ENCODE measurements around the gene ADCY10. TPM values are rescaled to one million over a fixed set of nuclear protein-coding genes. Genes with fewer than 3 reads are reported as not detected.
"Not testable (repeated sequence)": the region's sequence is repeated elsewhere in the genome, so short reads cannot be mapped to it uniquely, and the experiment has no call there.

ADCY10 gene
- total and polyA plus RNA-seq, 9 of the 15 experiments (the other 6 are each of a cell fraction or from before 2014, with no cell fraction given): 0.08 to 0.86 (median 0.22) TPM

GRCh38 chr1:167869157-167870001, 44.6 kb downstream of the ADCY10 start (continued):
- peak; percentile 97 for TF ChIP-seq CEBPB (tag; IDR thresholded peaks at IDR 0.05)
- 0 out of 2 replicates have a peak, but pooled peaks have one; percentile 13 for TF ChIP-seq POLR2H (tag; IDR thresholded peaks at IDR 0.05; ENCODE audit: low read depth)
- 0 out of 2 replicates have a peak, but pooled peaks have one; percentile 16 for TF ChIP-seq GABPA (tag; conservative IDR thresholded peaks at IDR 0.05; ENCODE audit: low read depth)
- peak; percentile 42; the same call in 1 of the 2 replicates for TF ChIP-seq ATF3 (IDR thresholded peaks at IDR 0.05)
- not testable (repeated sequence) for TF ChIP-seq ATF3 (CRISPR knock-in tag; conservative IDR thresholded peaks at IDR 0.05)
- TF ChIP-seq ZNF583 (CRISPR knock-in tag; IDR thresholded peaks at IDR 0.05): 0 out of 2 replicates have a peak, but pooled peaks have one; percentile 51
- peak; percentile 84 for TF ChIP-seq ZFX (CRISPR knock-in tag; IDR thresholded peaks at IDR 0.05)
- TF ChIP-seq CBFA2T2 (conservative IDR thresholded peaks at IDR 0.05): peak; percentile 67
- TF ChIP-seq SMARCE1 (IDR thresholded peaks at IDR 0.05): peak; percentile 87
- peak; percentile 83 for TF ChIP-seq DACH1 (IDR thresholded peaks at IDR 0.05; ENCODE audit: partially characterized antibody)
- TF ChIP-seq ZNF318 (IDR thresholded peaks at IDR 0.05; ENCODE audit: borderline replicate concordance in 1 of 2, low read depth in 1 of 2): 0 out of 4 replicates have a peak, but pooled peaks of 1 of the 2 experiments have one; percentile 12
- peak in 1 of 2 experiments; percentile 80; a peak in 1 of 4 replicates for TF ChIP-seq SRF (CRISPR knock-in tag; IDR thresholded peaks at IDR 0.05)
- TF ChIP-seq TEAD1 (CRISPR knock-in tag; IDR thresholded peaks at IDR 0.05): peak in 1 of 2 experiments; percentile 79; a peak in 1 of 4 replicates
- TF ChIP-seq TRIM24 (IDR thresholded peaks at IDR 0.05): peak; percentile 29 to 64; a peak in 1 of 4 replicates
- TF ChIP-seq HDAC1 (IDR thresholded peaks at IDR 0.05): peak in 1 of 2 experiments; percentile 77; a peak in 2 of 4 replicates
- peak; percentile 52 for TF ChIP-seq RFX1 (IDR thresholded peaks at IDR 0.05)
- TF ChIP-seq TFAP4 (CRISPR knock-in tag; IDR thresholded peaks at IDR 0.05; ENCODE audit: borderline replicate concordance): peak; percentile 97
- peak; percentile 81 for TF ChIP-seq ZEB2 (IDR thresholded peaks at IDR 0.05)
